ENCODE data around the gene TBL1XR1.

TBL1XR1 gene

GRCh38 chr3:177220136-177220974, 23.1 kb upstream of the TBL1XR1 start:
- TF ChIP-seq, protein P1, sequence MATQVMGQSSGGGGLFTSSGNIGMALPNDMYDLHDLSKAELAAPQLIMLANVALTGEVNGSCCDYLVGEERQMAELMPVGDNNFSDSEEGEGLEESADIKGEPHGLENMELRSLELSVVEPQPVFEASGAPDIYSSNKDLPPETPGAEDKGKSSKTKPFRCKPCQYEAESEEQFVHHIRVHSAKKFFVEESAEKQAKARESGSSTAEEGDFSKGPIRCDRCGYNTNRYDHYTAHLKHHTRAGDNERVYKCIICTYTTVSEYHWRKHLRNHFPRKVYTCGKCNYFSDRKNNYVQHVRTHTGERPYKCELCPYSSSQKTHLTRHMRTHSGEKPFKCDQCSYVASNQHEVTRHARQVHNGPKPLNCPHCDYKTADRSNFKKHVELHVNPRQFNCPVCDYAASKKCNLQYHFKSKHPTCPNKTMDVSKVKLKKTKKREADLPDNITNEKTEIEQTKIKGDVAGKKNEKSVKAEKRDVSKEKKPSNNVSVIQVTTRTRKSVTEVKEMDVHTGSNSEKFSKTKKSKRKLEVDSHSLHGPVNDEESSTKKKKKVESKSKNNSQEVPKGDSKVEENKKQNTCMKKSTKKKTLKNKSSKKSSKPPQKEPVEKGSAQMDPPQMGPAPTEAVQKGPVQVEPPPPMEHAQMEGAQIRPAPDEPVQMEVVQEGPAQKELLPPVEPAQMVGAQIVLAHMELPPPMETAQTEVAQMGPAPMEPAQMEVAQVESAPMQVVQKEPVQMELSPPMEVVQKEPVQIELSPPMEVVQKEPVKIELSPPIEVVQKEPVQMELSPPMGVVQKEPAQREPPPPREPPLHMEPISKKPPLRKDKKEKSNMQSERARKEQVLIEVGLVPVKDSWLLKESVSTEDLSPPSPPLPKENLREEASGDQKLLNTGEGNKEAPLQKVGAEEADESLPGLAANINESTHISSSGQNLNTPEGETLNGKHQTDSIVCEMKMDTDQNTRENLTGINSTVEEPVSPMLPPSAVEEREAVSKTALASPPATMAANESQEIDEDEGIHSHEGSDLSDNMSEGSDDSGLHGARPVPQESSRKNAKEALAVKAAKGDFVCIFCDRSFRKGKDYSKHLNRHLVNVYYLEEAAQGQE (IDR thresholded peaks at IDR 0.05; ENCODE audit: insufficient read depth in 1 of 2, low read depth in 2 of 2, low read length in 2 of 2), result no peak
- no peak for TF ChIP-seq TAF1 (IDR thresholded peaks at IDR 0.05; ENCODE audit: borderline replicate concordance, insufficient read depth, low read length)
- TF ChIP-seq POLR2AphosphoS5 (IDR thresholded peaks at IDR 0.05; ENCODE audit: low read depth, low read length), result no peak
- no peak for TF ChIP-seq FOXP2 (optimal IDR thresholded peaks at IDR 0.05; ENCODE audit: borderline replicate concordance, extremely low read depth, extremely low read length, insufficient read depth)
- TF ChIP-seq SIN3A (IDR thresholded peaks at IDR 0.05; ENCODE audit: borderline replicate concordance, insufficient read depth, low read length), result no peak

GRCh38 chr3:177213801-177214535, 16.7 kb upstream of the TBL1XR1 start:
- TF ChIP-seq SIN3A (IDR thresholded peaks at IDR 0.05; ENCODE audit: borderline replicate concordance, insufficient read depth, low read length), result no peak
- TF ChIP-seq, protein P1 (IDR thresholded peaks at IDR 0.05; ENCODE audit: insufficient read depth in 1 of 2, low read depth in 2 of 2, low read length in 2 of 2), result no peak
- no peak for TF ChIP-seq FOXP2 (optimal IDR thresholded peaks at IDR 0.05; ENCODE audit: borderline replicate concordance, extremely low read depth, extremely low read length, insufficient read depth)
- no peak for TF ChIP-seq POLR2AphosphoS5 (IDR thresholded peaks at IDR 0.05; ENCODE audit: low read depth, low read length)
- no peak for TF ChIP-seq TAF1 (IDR thresholded peaks at IDR 0.05; ENCODE audit: borderline replicate concordance, insufficient read depth, low read length)

DNA sequence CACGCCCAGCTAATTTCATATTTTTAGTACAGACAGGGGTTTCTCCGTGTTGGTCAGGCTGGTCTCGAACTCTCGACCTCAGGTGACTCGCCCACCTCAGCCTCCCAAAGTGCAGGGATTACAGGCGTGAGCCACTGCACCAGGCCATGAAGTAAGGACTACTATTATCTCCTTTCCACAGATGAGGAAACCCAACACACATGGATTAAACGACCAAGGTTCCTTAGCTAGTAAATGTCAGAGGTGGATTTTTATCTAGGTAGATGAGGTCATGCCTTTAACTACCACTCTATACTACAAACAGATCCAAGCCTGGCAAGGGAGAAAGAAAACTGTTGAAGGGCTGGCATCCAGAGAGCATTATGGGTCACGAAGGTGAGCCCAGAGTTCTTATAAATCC, 15.5 kb upstream of the TBL1XR1 start:
- TF ChIP-seq FOXP2 (optimal IDR thresholded peaks at IDR 0.05; ENCODE audit: borderline replicate concordance, extremely low read depth, extremely low read length, insufficient read depth), result no peak
- TF ChIP-seq TAF1 (IDR thresholded peaks at IDR 0.05; ENCODE audit: borderline replicate concordance, insufficient read depth, low read length), result no peak

- TF ChIP-seq TAF1 (IDR thresholded peaks at IDR 0.05; ENCODE audit: borderline replicate concordance, insufficient read depth, low read length), result no peak
- TF ChIP-seq POLR2AphosphoS5 (IDR thresholded peaks at IDR 0.05; ENCODE audit: low read depth, low read length), result no peak
- no peak for TF ChIP-seq FOXP2 (optimal IDR thresholded peaks at IDR 0.05; ENCODE audit: borderline replicate concordance, extremely low read depth, extremely low read length, insufficient read depth)
- no peak for TF ChIP-seq SIN3A (IDR thresholded peaks at IDR 0.05; ENCODE audit: borderline replicate concordance, insufficient read depth, low read length)
- TF ChIP-seq, protein P1 (IDR thresholded peaks at IDR 0.05; ENCODE audit: insufficient read depth in 1 of 2, low read depth in 2 of 2, low read length in 2 of 2), result no peak
Measured at GRCh38 chr3:177212278-177212610, 15.0 kb upstream of the TBL1XR1 start.

GRCh38 chr3:177211503-177212277, 14.4 kb upstream of the TBL1XR1 start:
- TF ChIP-seq, protein P1 (IDR thresholded peaks at IDR 0.05; ENCODE audit: insufficient read depth in 1 of 2, low read depth in 2 of 2, low read length in 2 of 2), result no peak
- TF ChIP-seq POLR2AphosphoS5 (IDR thresholded peaks at IDR 0.05; ENCODE audit: low read depth, low read length), result no peak
- no peak for TF ChIP-seq TAF1 (IDR thresholded peaks at IDR 0.05; ENCODE audit: borderline replicate concordance, insufficient read depth, low read length)
- TF ChIP-seq SIN3A (IDR thresholded peaks at IDR 0.05; ENCODE audit: borderline replicate concordance, insufficient read depth, low read length), result no peak
- no peak for TF ChIP-seq FOXP2 (optimal IDR thresholded peaks at IDR 0.05; ENCODE audit: borderline replicate concordance, extremely low read depth, extremely low read length, insufficient read depth)

All from PFSK-1 (cell line).